H9 (cell line): ENCODE results near the gene ZNF526. TPM values are rescaled to one million over a fixed set of nuclear protein-coding genes. Genes with fewer than 3 reads are reported as not detected.

Experiments
- DNase-seq: peaks from one replicate; pipeline ENCODE4 v3.0.0-alpha.2; 2017
- H2AFZ ChIP-seq: one replicate; pipeline ENCODE4 v1.6.1; 2013; ENCODE audit warnings: mild to moderate bottlenecking, low read length, control low read depth, moderate library complexity
- H2AK5ac ChIP-seq: 2 replicates; pipeline ENCODE4 v1.6.1; 2013; ENCODE audit warnings: low read length, control low read depth, mixed read lengths; ENCODE audit not compliant: insufficient read length
- H2BK120ac ChIP-seq: one replicate; pipeline ENCODE4 v1.6.1; 2013; ENCODE audit warnings: low read depth, mild to moderate bottlenecking, low read length, control low read depth, inconsistent platforms; ENCODE audit not compliant: poor library complexity, severe bottlenecking
- H2BK12ac ChIP-seq: 2 replicates; pipeline ENCODE4 v1.6.1; 2013; ENCODE audit warnings: low read length, control low read depth, mixed read lengths, low read depth; ENCODE audit not compliant: insufficient read length
- H2BK15ac ChIP-seq: 2 replicates; pipeline ENCODE4 v1.6.1; 2013; ENCODE audit warnings: low read depth, low read length, control low read depth
- H2BK20ac ChIP-seq: one replicate; pipeline ENCODE4 v1.6.1; 2013; ENCODE audit warnings: low read depth, mild to moderate bottlenecking, low read length, control low read depth, inconsistent platforms; ENCODE audit not compliant: poor library complexity, severe bottlenecking
- H2BK5ac ChIP-seq: 2 replicates; pipeline ENCODE4 v1.6.1; 2013; ENCODE audit warnings: low read length, control low read depth, mixed read lengths; ENCODE audit not compliant: insufficient read length
- H3K14ac ChIP-seq: 2 replicates; pipeline ENCODE4 v1.6.1; 2013; ENCODE audit warnings: low read length, control low read depth; ENCODE audit not compliant: insufficient read depth
- H3K18ac ChIP-seq: 2 replicates; pipeline ENCODE4 v1.6.1; 2013; ENCODE audit warnings: low read depth, mild to moderate bottlenecking, mixed read lengths, low read length, control low read depth; ENCODE audit not compliant: insufficient read length
- H3K23ac ChIP-seq: 2 replicates; pipeline ENCODE4 v1.6.1; 2013; ENCODE audit warnings: low read length, control low read depth, mixed read lengths, low read depth; ENCODE audit not compliant: insufficient read length
- H3K23me2 ChIP-seq: 2 replicates; pipeline ENCODE4 v1.6.1; 2013; ENCODE audit warnings: low read depth, mild to moderate bottlenecking, mixed read lengths, low read length, control low read depth; ENCODE audit not compliant: insufficient read length, poor library complexity, severe bottlenecking
- H3K27ac ChIP-seq: 2 replicates; pipeline ENCODE4 v1.5.1; 2013; ENCODE audit warnings: low read length, control low read depth, mixed read lengths, low read depth; ENCODE audit not compliant: insufficient read length
- H3K27me3 ChIP-seq: 2 replicates; pipeline ENCODE4 v1.6.1; 2013; ENCODE audit warnings: low read length, control low read depth, inconsistent platforms; ENCODE audit not compliant: insufficient read depth
- H3K4ac ChIP-seq: 2 replicates; pipeline ENCODE4 v1.6.1; 2013; ENCODE audit warnings: low read depth, mild to moderate bottlenecking, control low read depth, inconsistent platforms, low read length, moderate library complexity
- H3K4me1 ChIP-seq: 2 replicates; pipeline ENCODE4 v1.6.1; 2013; ENCODE audit warnings: low read length, control low read depth, inconsistent platforms; ENCODE audit not compliant: insufficient read depth
- H3K4me2 ChIP-seq: 2 replicates; pipeline ENCODE4 v1.6.1; 2013; ENCODE audit warnings: low read length, control low read depth, mixed read lengths; ENCODE audit not compliant: insufficient read length, insufficient read depth
- H3K56ac ChIP-seq: 2 replicates; pipeline ENCODE4 v1.6.1; 2013; ENCODE audit warnings: low read depth, mild to moderate bottlenecking, mixed read lengths, low read length, control low read depth; ENCODE audit not compliant: insufficient read length
- H3K79me1 ChIP-seq: 2 replicates; pipeline ENCODE4 v1.6.1; 2013; ENCODE audit warnings: low read depth, mild to moderate bottlenecking, moderate library complexity, low read length, control low read depth, inconsistent platforms; ENCODE audit not compliant: insufficient read depth, poor library complexity, severe bottlenecking
- H3K79me2 ChIP-seq: 2 replicates; pipeline ENCODE4 v1.6.1; 2013; ENCODE audit warnings: low read length, control low read depth, inconsistent platforms; ENCODE audit not compliant: insufficient read depth
- H3K9ac ChIP-seq: 2 replicates; pipeline ENCODE4 v1.6.1; 2013; ENCODE audit warnings: low read length, control low read depth, mixed read lengths; ENCODE audit not compliant: insufficient read length; ENCODE audit errors: extremely low read depth
- H3K9me3 ChIP-seq: one replicate; pipeline ENCODE4 v1.6.1; 2013; ENCODE audit warnings: low read depth, low read length, inconsistent platforms; ENCODE audit not compliant: control insufficient read depth
- H3T11ph ChIP-seq: one replicate; pipeline ENCODE4 v1.6.1; 2013; ENCODE audit warnings: mild to moderate bottlenecking, low read length, control low read depth, inconsistent platforms
- H4K20me1 ChIP-seq: one replicate; pipeline ENCODE4 v1.6.1; 2013; ENCODE audit not compliant: control insufficient read depth, insufficient read length, insufficient read depth
- H4K5ac ChIP-seq: 2 replicates; pipeline ENCODE4 v1.6.1; 2013; ENCODE audit warnings: low read depth, mild to moderate bottlenecking, mixed read lengths, low read length, control low read depth; ENCODE audit not compliant: insufficient read length
- H4K8ac ChIP-seq: replicated peaks from 2 replicates; pipeline ENCODE4 v1.6.1; 2013; ENCODE audit warnings: low read length, control low read depth, mixed read lengths, low read depth; ENCODE audit not compliant: insufficient read length
- H4K91ac ChIP-seq: 2 replicates; pipeline ENCODE4 v1.6.1; 2013; ENCODE audit warnings: low read depth, mild to moderate bottlenecking, moderate library complexity, mixed read lengths, low read length, control low read depth; ENCODE audit not compliant: insufficient read length
- H3K27ac Mint-ChIP-seq, 3 experiments: 2 replicates in 2 of 3; 3 replicates in 1 of 3; pipeline ENCODE4 v1.8.0; 2020 to 2021; ENCODE audit warnings: mixed read lengths in 3 of 3, mild to moderate bottlenecking in 1 of 3, moderate library complexity in 1 of 3
- H3K27me3 Mint-ChIP-seq: 2 replicates; pipeline ENCODE4 v1.8.0; 2021; ENCODE audit warnings: low read depth, mild to moderate bottlenecking, moderate library complexity, mixed read lengths
- H3K36me3 Mint-ChIP-seq, 3 experiments: 2 replicates in 2 of 3; 3 replicates in 1 of 3; pipeline ENCODE4 v1.8.0; 2020 to 2021; ENCODE audit warnings: low read depth in 3 of 3, mixed read lengths in 3 of 3; ENCODE audit not compliant: insufficient read depth in 1 of 3
- H3K4me1 Mint-ChIP-seq, 2 experiments: 2 replicates each; pipeline ENCODE4 v1.8.0; 2020; ENCODE audit warnings: mixed read lengths in 2 of 2
- H3K4me3 Mint-ChIP-seq, 2 experiments: 2 replicates in 1 of 2; 3 replicates in 1 of 2; pipeline ENCODE4 v1.8.0; 2020 to 2021; ENCODE audit warnings: mild to moderate bottlenecking in 2 of 2, mixed read lengths in 2 of 2, moderate library complexity in 1 of 2
- H3K9me3 Mint-ChIP-seq, 2 experiments: 2 replicates in 1 of 2; 3 replicates in 1 of 2; pipeline ENCODE4 v1.8.0; 2020; ENCODE audit warnings: mild to moderate bottlenecking in 2 of 2, mixed read lengths in 2 of 2, moderate library complexity in 1 of 2
- CTCF ChIP-seq: fragments of 200-600 bp; sonication (generic); conservative IDR thresholded peaks from 3 replicates; pipeline ENCODE4 v1.8.0; 2021; ENCODE audit warnings: antibody characterized with exemption, mild to moderate bottlenecking
- WGBS: extraction: QIAGEN DNeasy Blood & Tissue Kit; methylation state at CpG from one replicate; pipeline ENCODE4 v1.1.7; 2013; ENCODE audit warnings: missing lambda C conversion rate, low lambda C conversion rate, mixed read lengths; ENCODE audit not compliant: insufficient read length; ENCODE audit errors: extremely low coverage; 5-methylcytosine and 5-hydroxymethylcytosine counted together
- total RNA-seq: library from RNA; stranded (reverse); gene quantifications from 2 replicates; pipeline ENCODE4 v1.2.1, GENCODE V29; 2021

Gene ZNF526
- total RNA-seq, 1 experiment from 2014 or later: 20.5 TPM

GRCh38 chr19:42234364-42234763 lies 14.3 kb downstream of the ZNF526 start:
- no peak overlapping the region for H2BK120ac ChIP-seq
- no peak overlapping the region for H3K9ac ChIP-seq
- H3K27me3 Mint-ChIP-seq: no peaks in the 10 kb centered on the region; the same call in 1 of the 2 replicates
- H3K23me2 ChIP-seq: no peaks in the 10 kb centered on the region
- no peak overlapping the region for H2AK5ac ChIP-seq
- H2AFZ ChIP-seq: no peak overlapping the region
- H3K9me3 ChIP-seq: no peaks in the 10 kb centered on the region
- no peaks in the 10 kb centered on the region for H3K4me1 ChIP-seq
- no peak overlapping the region for H3K4ac ChIP-seq
- H3T11ph ChIP-seq: no peak overlapping the region
- no peak overlapping the region for H3K14ac ChIP-seq
- no peaks in the 10 kb centered on the region for H3K9me3 Mint-ChIP-seq
- peaks cover 0 to 6% of the 10 kb centered on the region in 2 experiments; a peak in 1 of 4 replicates for H3K4me1 Mint-ChIP-seq
- no peak overlapping the region for H2BK12ac ChIP-seq
- no peak overlapping the region for H3K23ac ChIP-seq
- H3K4me3 Mint-ChIP-seq: no peak overlapping the region
- no peak overlapping the region for H2BK5ac ChIP-seq
- H3K18ac ChIP-seq: no peak overlapping the region
- H4K5ac ChIP-seq: no peak overlapping the region
- H3K79me2 ChIP-seq: no peaks in the 10 kb centered on the region
- no peak for TF ChIP-seq CTCF
- H3K27me3 ChIP-seq: no peaks in the 10 kb centered on the region
- no peak overlapping the region for H3K56ac ChIP-seq
- DNase-seq: no peak
- no peak overlapping the region for H3K27ac Mint-ChIP-seq
- no peak overlapping the region for H4K8ac ChIP-seq
- H3K79me1 ChIP-seq: no peaks in the 10 kb centered on the region
- H2BK20ac ChIP-seq: no peak overlapping the region
- no CpG with 5 or more reads among the region's 11 CpGs for WGBS
- H3K4me2 ChIP-seq: no peak overlapping the region
- H2BK15ac ChIP-seq: no peak overlapping the region
- no peak overlapping the region for H4K91ac ChIP-seq
- no peak overlapping the region for H3K27ac ChIP-seq
- H3K36me3 Mint-ChIP-seq: peaks cover 47 to 76% (median 76%) of the 10 kb centered on the region in 3 experiments
- H4K20me1 ChIP-seq: no peaks in the 10 kb centered on the region
